HL-60 (cell line): ENCODE measurements around the gene TXNIP.

Experiments used
- DNase-seq, 2 experiments: peaks; one replicate each; pipeline ENCODE4 v3.0.0-alpha.2; 2010 to 2020; ENCODE audit warnings: low read depth in 1 of 2, low spot score in 1 of 2
- H3K27ac ChIP-seq: fragments of 250-450 bp; sonication (Bioruptor Pico); replicated peaks from 2 replicates; pipeline ENCODE4 v1.5.1; 2020; ENCODE audit warnings: mild to moderate bottlenecking, moderate library complexity
- H3K27me3 ChIP-seq: fragments of 250-450 bp; sonication (Bioruptor Pico); 2 replicates; pipeline ENCODE4 v1.5.1; 2021; ENCODE audit warnings: mild to moderate bottlenecking, moderate library complexity; ENCODE audit not compliant: insufficient read depth, poor library complexity, severe bottlenecking
- H3K4me3 ChIP-seq: replicated peaks from 2 replicates; pipeline ENCODE4 v1.5.1; 2011; ENCODE audit warnings: mild to moderate bottlenecking, control low read depth, low read length; ENCODE audit not compliant: insufficient read depth
- GABPA ChIP-seq: IDR thresholded peaks from 2 replicates; pipeline ENCODE4 v1.6.1; 2012; ENCODE audit warnings: low read depth
- POLR2AphosphoS5 ChIP-seq: IDR thresholded peaks from 2 replicates; pipeline ENCODE4 v1.6.1; 2012; ENCODE audit warnings: low read depth
- SPI1 ChIP-seq: IDR thresholded peaks from 2 replicates; pipeline ENCODE4 v1.6.1; 2012; ENCODE audit warnings: low read depth, mild to moderate bottlenecking, borderline replicate concordance
- TF ChIP-seq, protein P1 (sequence below): IDR thresholded peaks from one replicate; pipeline ENCODE4 v1.5.1; 2011; ENCODE audit warnings: low read length, control low read depth, inconsistent platforms; ENCODE audit not compliant: insufficient read depth
- TF ChIP-seq, protein P2 (sequence below): IDR thresholded peaks from 2 replicates; pipeline ENCODE4 v1.6.1; 2012; ENCODE audit warnings: low read depth; ENCODE audit not compliant: insufficient replicate concordance

TXNIP gene

DNA sequence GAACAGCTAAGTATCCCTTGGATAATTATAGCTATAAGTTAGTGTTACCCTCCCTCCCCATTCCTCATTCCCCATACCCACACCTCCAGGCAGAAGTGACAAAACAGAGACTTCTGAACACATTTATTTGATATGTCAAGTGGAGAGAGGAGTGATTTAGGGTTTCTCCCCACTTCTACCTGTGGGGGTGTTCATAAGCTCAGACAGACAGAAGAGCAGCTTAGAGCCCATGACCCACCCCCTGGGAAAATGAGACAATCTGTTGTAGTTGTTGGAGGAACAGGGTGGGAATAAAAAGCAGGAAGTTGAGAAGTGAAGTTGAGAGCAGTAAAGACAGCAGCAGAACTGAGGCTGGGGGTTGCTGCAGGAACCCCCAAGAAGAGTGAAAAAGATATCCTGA, 37.0 kb downstream of the TXNIP start:
- H3K27ac ChIP-seq: no peak overlapping the region
- no peaks in the 10 kb centered on the region for H3K27me3 ChIP-seq
- no peak for DNase-seq
- H3K4me3 ChIP-seq: no peak overlapping the region
- TF ChIP-seq GABPA (no peak), SPI1 (no peak), POLR2AphosphoS5 (no peak)
- TF ChIP-seq, protein P1, sequence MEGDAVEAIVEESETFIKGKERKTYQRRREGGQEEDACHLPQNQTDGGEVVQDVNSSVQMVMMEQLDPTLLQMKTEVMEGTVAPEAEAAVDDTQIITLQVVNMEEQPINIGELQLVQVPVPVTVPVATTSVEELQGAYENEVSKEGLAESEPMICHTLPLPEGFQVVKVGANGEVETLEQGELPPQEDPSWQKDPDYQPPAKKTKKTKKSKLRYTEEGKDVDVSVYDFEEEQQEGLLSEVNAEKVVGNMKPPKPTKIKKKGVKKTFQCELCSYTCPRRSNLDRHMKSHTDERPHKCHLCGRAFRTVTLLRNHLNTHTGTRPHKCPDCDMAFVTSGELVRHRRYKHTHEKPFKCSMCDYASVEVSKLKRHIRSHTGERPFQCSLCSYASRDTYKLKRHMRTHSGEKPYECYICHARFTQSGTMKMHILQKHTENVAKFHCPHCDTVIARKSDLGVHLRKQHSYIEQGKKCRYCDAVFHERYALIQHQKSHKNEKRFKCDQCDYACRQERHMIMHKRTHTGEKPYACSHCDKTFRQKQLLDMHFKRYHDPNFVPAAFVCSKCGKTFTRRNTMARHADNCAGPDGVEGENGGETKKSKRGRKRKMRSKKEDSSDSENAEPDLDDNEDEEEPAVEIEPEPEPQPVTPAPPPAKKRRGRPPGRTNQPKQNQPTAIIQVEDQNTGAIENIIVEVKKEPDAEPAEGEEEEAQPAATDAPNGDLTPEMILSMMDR: no peak
- TF ChIP-seq, protein P2, sequence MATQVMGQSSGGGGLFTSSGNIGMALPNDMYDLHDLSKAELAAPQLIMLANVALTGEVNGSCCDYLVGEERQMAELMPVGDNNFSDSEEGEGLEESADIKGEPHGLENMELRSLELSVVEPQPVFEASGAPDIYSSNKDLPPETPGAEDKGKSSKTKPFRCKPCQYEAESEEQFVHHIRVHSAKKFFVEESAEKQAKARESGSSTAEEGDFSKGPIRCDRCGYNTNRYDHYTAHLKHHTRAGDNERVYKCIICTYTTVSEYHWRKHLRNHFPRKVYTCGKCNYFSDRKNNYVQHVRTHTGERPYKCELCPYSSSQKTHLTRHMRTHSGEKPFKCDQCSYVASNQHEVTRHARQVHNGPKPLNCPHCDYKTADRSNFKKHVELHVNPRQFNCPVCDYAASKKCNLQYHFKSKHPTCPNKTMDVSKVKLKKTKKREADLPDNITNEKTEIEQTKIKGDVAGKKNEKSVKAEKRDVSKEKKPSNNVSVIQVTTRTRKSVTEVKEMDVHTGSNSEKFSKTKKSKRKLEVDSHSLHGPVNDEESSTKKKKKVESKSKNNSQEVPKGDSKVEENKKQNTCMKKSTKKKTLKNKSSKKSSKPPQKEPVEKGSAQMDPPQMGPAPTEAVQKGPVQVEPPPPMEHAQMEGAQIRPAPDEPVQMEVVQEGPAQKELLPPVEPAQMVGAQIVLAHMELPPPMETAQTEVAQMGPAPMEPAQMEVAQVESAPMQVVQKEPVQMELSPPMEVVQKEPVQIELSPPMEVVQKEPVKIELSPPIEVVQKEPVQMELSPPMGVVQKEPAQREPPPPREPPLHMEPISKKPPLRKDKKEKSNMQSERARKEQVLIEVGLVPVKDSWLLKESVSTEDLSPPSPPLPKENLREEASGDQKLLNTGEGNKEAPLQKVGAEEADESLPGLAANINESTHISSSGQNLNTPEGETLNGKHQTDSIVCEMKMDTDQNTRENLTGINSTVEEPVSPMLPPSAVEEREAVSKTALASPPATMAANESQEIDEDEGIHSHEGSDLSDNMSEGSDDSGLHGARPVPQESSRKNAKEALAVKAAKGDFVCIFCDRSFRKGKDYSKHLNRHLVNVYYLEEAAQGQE: no peak

DNA sequence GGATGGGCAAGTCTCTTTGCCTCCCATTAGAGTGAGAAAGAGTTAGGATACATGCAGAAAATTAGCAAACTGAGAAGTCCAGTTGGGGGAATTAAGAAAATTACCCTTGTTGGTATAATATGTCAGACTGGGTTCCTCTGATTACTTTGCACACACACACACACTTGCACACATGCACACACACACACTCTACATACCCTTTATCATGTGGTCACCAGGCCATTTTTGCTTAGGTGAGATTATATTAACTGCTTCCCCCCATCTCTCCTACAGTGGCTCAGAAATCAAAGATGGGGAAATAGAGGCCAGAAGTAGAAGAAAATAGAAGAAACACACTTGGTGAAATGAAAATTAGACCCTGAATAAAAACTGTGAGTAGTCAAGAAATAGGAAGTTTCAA, 37.6 kb downstream of the TXNIP start:
- TF ChIP-seq, protein P1: no peak
- Histone ChIP-seq H3K27me3 (no peaks in the 10 kb centered on the region), H3K4me3 (no peak overlapping the region), H3K27ac (no peak overlapping the region)
- no peak for DNase-seq

DNA sequence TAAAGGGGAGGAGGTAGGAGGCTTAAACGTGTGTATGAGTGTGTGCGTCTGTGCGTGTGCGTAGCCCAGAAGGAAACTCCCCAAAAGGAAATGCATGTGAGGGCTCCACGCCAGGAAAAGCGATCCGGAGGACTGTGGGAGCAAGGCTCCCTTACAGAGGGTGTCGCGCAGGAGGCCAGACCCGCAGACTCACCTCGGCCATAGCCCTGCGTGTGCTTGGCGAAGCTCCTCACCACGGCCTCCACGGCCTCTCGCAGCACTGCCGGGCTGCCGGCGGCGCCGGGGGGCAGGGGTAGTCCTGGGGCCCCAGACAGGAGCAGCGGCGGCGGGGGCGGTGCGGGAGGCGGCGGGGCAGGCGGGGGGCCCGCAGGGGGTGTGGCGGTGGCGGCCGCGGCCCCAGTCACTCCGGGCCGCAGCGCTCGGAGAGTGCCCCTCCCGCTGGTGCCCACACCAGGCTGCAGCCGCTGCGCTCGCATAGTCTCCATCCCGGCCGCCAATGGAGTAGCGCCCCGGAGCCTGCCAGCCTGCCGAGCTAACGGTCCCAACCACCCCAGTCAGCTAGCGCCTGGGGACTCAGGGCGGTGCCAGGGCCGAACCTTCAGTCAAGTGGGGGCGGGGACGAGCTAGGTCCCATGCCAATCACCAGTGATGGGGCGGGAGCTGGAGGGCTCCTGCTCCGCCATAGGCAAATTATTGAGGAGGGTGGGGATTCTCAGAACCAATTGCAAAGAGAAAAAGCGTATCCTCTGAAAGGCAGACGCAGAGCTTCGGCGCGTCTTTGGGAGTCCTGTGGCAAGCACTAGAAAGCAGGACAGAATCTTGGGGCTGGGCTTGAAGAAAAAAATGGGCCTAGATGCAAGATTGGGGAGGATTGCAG, 38.7 kb downstream of the TXNIP start, which contains the start of gene LIX1L:
LIX1L (minus strand) TSS at position 575 of the 877 bp plus-strand sequence; CDS start at position 485, 90 bp downstream.
- H3K27ac ChIP-seq: peak within 1 kb of the TSS; percentile 82
- DNase-seq: peak; percentile 83 to 98
- no peaks in the 10 kb centered on the region for H3K27me3 ChIP-seq
- TF ChIP-seq GABPA (no peak), POLR2AphosphoS5 (peak; percentile 69; the same call in 1 of the 2 replicates)
- H3K4me3 ChIP-seq: peak within 1 kb of the TSS; percentile 69

DNA sequence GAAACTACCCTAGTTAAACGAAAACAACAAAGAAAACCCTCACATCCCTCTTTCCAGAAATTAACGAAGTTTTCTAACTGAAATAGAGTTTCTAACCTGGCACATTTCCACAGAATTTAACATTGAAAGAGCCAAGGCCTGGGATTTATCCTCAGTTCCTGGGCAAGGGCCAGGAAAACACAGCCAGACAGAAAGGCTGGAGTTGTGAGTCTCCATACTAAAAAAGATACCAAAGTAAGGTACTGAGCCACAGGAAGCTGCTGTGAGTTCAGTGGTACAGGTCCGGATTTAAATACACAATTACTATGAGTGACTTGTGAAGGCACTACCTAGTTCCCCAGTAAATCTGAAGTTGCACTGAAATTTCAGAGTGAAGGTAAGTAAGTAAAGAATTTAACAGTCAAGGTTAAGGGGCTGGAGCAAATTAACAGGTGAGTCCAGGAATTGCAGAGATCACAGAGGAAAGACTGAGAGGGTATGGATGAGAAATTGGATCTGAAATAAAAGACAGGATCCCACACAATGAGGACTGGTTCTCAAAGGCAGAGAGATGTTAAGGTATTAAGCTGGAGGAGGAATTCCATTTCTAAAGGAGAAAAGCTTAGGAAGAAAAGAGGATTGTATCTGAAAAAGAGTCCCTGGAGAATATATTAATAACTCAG, 39.5 kb downstream of the TXNIP start:
- Histone ChIP-seq H3K4me3 (peak overlapping the region; percentile 69), H3K27ac (peak overlapping the region; percentile 82), H3K27me3 (no peaks in the 10 kb centered on the region)
- no peak for DNase-seq
- TF ChIP-seq POLR2AphosphoS5 (no peak), SPI1 (no peak), GABPA (no peak)
- TF ChIP-seq, protein P1: no peak
- TF ChIP-seq, protein P2: no peak
